H1 (cell line): ENCODE data around the gene SLC6A8.

Source experiments
- EP300 ChIP-seq, 2 experiments: IDR thresholded peaks; 1 replicate in 1 of 2; 2 replicates in 1 of 2; pipeline ENCODE4 v1.6.1; 2011 to 2012; ENCODE audit warnings: low read depth in 2 of 2, low read length in 2 of 2, mild to moderate bottlenecking in 2 of 2, borderline replicate concordance in 1 of 2, inconsistent platforms in 1 of 2, moderate library complexity in 1 of 2
- EZH2 ChIP-seq: fragments of 200-600 bp; sonication (generic); IDR thresholded peaks from 2 replicates; pipeline ENCODE4 v1.7.1; 2012; ENCODE audit warnings: low read depth, mild to moderate bottlenecking, moderate library complexity, low read length, inconsistent platforms; ENCODE audit not compliant: severe bottlenecking
- PHF8 ChIP-seq: fragments of 200-600 bp; sonication (generic); conservative IDR thresholded peaks from 2 replicates; pipeline ENCODE4 v1.7.1; 2012; ENCODE audit warnings: low read depth, mild to moderate bottlenecking, inconsistent platforms, low read length, moderate library complexity
- POLR2A ChIP-seq, 2 experiments: IDR thresholded peaks; 1 replicate in 1 of 2; 2 replicates in 1 of 2; pipeline ENCODE4 v1.6.1; 2011; ENCODE audit warnings: low read depth in 2 of 2, low read length in 2 of 2, mild to moderate bottlenecking in 2 of 2; ENCODE audit errors: control extremely low read depth in 1 of 2
- RFX5 ChIP-seq: IDR thresholded peaks from 2 replicates; pipeline ENCODE4 v1.6.1; 2011; ENCODE audit warnings: low read depth, low read length, improper control_type of control experiment, borderline replicate concordance
- YY1 ChIP-seq: IDR thresholded peaks from 2 replicates; pipeline ENCODE4 v1.6.1; 2011; ENCODE audit warnings: low read depth, mild to moderate bottlenecking, low read length
- TF ChIP-seq, protein P1 (sequence below), 3 experiments: IDR thresholded peaks; 1 replicate in 2 of 3; 2 replicates in 1 of 3; pipeline versions ENCODE4 v1.5.1 to v1.6.1; 2011; ENCODE audit warnings: low read length in 3 of 3, mild to moderate bottlenecking in 3 of 3, inconsistent platforms in 2 of 3, low read depth in 1 of 3, moderate library complexity in 1 of 3; ENCODE audit not compliant: insufficient read depth in 1 of 3; ENCODE audit errors: control extremely low read depth in 1 of 3

DNA sequence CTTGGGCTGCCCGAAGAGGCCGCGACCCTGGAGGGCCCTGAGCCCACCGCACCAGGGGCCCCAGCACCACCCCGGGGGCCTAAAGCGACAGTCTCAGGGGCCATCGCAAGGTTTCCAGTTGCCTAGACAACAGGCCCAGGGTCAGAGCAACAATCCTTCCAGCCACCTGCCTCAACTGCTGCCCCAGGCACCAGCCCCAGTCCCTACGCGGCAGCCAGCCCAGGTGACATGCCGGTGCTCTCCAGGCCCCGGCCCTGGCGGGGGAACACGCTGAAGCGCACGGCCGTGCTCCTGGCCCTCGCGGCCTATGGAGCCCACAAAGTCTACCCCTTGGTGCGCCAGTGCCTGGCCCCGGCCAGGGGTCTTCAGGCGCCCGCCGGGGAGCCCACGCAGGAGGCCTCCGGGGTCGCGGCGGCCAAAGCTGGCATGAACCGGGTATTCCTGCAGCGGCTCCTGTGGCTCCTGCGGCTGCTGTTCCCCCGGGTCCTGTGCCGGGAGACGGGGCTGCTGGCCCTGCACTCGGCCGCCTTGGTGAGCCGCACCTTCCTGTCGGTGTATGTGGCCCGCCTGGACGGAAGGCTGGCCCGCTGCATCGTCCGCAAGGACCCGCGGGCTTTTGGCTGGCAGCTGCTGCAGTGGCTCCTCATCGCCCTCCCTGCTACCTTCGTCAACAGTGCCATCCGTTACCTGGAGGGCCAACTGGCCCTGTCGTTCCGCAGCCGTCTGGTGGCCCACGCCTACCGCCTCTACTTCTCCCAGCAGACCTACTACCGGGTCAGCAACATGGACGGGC is 37.5 kb downstream of the SLC6A8 start:
- TF ChIP-seq RFX5 (no peak), EZH2 (no peak), PHF8 (no peak), POLR2A (IDR thresholded peaks at IDR 0.05; ENCODE audit: control extremely low read depth in 1 of 2, low read depth in 2 of 2, low read length in 2 of 2) (no peak), YY1 (no peak), EP300 (IDR thresholded peaks at IDR 0.05; ENCODE audit: borderline replicate concordance in 1 of 2, low read depth in 2 of 2, low read length in 2 of 2) (no peak)
- TF ChIP-seq, protein P1, sequence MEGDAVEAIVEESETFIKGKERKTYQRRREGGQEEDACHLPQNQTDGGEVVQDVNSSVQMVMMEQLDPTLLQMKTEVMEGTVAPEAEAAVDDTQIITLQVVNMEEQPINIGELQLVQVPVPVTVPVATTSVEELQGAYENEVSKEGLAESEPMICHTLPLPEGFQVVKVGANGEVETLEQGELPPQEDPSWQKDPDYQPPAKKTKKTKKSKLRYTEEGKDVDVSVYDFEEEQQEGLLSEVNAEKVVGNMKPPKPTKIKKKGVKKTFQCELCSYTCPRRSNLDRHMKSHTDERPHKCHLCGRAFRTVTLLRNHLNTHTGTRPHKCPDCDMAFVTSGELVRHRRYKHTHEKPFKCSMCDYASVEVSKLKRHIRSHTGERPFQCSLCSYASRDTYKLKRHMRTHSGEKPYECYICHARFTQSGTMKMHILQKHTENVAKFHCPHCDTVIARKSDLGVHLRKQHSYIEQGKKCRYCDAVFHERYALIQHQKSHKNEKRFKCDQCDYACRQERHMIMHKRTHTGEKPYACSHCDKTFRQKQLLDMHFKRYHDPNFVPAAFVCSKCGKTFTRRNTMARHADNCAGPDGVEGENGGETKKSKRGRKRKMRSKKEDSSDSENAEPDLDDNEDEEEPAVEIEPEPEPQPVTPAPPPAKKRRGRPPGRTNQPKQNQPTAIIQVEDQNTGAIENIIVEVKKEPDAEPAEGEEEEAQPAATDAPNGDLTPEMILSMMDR (IDR thresholded peaks at IDR 0.05; ENCODE audit: control extremely low read depth in 1 of 3, insufficient read depth in 1 of 3, low read depth in 1 of 3, low read length in 3 of 3), result no peak
